T-helper 1 cell treated with Interleukin-12 subunit alpha and Interleukin-12 subunit beta and Interleukin-4 antibody, amounts not matched to agents 30 ng/mL and 1 ng/mL, for 36 hours (primary cell): ENCODE measurements around the gene SREBF2. TPM values are rescaled to one million over a fixed set of nuclear protein-coding genes. Genes with fewer than 3 reads are reported as not detected.
"Not testable (repeated sequence)": the region's sequence is repeated elsewhere in the genome, so short reads cannot be mapped to it uniquely, and the experiment has no call there.

Source experiments
- intact Hi-C: fragments of 100-400 bp; cut with micrococcal nuclease; formaldehyde crosslinking; loops from one replicate; pipeline ENCODE4 v1.15.1; 2024
- total RNA-seq: library from RNA; stranded (reverse); gene quantifications from 2 replicates; pipeline ENCODE4 v1.2.3, GENCODE V29; 2022

Gene SREBF2
- total RNA-seq, 1 donor from 2014 or later, result 160 TPM

- intact Hi-C loops, result loop anchor here (5.0 kb wide), 1 partner anchor 73 kb away; no protein-coding TSS in a partner anchor
Measured at GRCh38 chr22:41820447-41820846, 12.5 kb upstream of the SREBF2 start.

- intact Hi-C loops, result loop anchor here (1.0 to 5.0 kb wide), 3 partner anchors 74 to 136 kb away; no protein-coding TSS in a partner anchor
Measured at GRCh38 chr22:41821471-41822316, 11.2 kb upstream of the SREBF2 start.

GRCh38 chr22:41822317-41823057 lies 10.4 kb upstream of the SREBF2 start:
- intact Hi-C loops, result loop anchor here (1.0 to 5.0 kb wide), 4 partner anchors 35 to 135 kb away; no protein-coding TSS in a partner anchor

GRCh38 chr22:41823797-41824196 lies 9.1 kb upstream of the SREBF2 start:
- intact Hi-C loops, result loop anchor here (1.0 to 5.0 kb wide), 2 partner anchors 34 to 76 kb away; no protein-coding TSS in a partner anchor

GRCh38 chr22:41825376-41825775 lies 7.5 kb upstream of the SREBF2 start:
- intact Hi-C loops, result no loop called here

GRCh38 chr22:41826021-41826420 lies 6.9 kb upstream of the SREBF2 start:
- intact Hi-C loops, result no loop called here

GRCh38 chr22:41826430-41827383 lies 6.2 kb upstream of the SREBF2 start:
- intact Hi-C loops, result no loop called here

- intact Hi-C loops, result no loop called here
Measured at GRCh38 chr22:41827671-41828070, 5.2 kb upstream of the SREBF2 start.

- intact Hi-C loops, result no loop called here
Measured at GRCh38 chr22:41828516-41828915, 4.4 kb upstream of the SREBF2 start.

GRCh38 chr22:41830174-41830573 lies 2.7 kb upstream of the SREBF2 start:
- intact Hi-C loops, result loop anchor here (5.0 kb wide), 2 partner anchors 42 to 262 kb away; partner anchors contain the start of gene NDUFA6

- intact Hi-C loops, result loop anchor here (5.0 kb wide), 2 partner anchors 41 to 261 kb away; partner anchors contain the start of gene NDUFA6
Measured at GRCh38 chr22:41831383-41831782, 1.5 kb upstream of the SREBF2 start.

GRCh38 chr22:41831828-41832552 lies 915 bp upstream of the SREBF2 start:
- intact Hi-C loops, result loop anchor here (1.0 to 5.0 kb wide), 6 partner anchors 32 to 260 kb away; partner anchors contain the start of genes CCDC134, NDUFA6 and SNU13

GRCh38 chr22:41833369-41834004 lies 582 bp downstream of the SREBF2 start:
- intact Hi-C loops, result loop anchor here (1.0 to 5.0 kb wide), 6 partner anchors 10 to 259 kb away; partner anchors contain the start of genes DESI1, NDUFA6, SNU13 and XRCC6

- intact Hi-C loops, result loop anchor here (1.0 to 5.0 kb wide), 4 partner anchors 9 to 258 kb away; partner anchors contain the start of gene NDUFA6
Measured at GRCh38 chr22:41834005-41834944, 1.4 kb downstream of the SREBF2 start.

- intact Hi-C loops, result not testable (repeated sequence)
Measured at GRCh38 chr22:41835462-41835861, 2.6 kb downstream of the SREBF2 start.

- intact Hi-C loops, result no loop called here
Measured at GRCh38 chr22:41836551-41836950, 3.6 kb downstream of the SREBF2 start.

- intact Hi-C loops, result no loop called here
Measured at GRCh38 chr22:41838842-41839618, 6.1 kb downstream of the SREBF2 start.
